BJ (cell line): ENCODE data around the gene QRFP. TPM values are rescaled to one million over a fixed set of nuclear protein-coding genes. Genes with fewer than 3 reads are reported as not detected.

Source experiments
- CTCF ChIA-PET: fragments of 350-600 bp; formaldehyde crosslinking; extraction: SDS; loops from one replicate; lab custom pipeline; 2021; ENCODE audit warnings: antibody characterized with exemption, inconsistent platforms; lab: Yijun Ruan, JAX
- POLR2A ChIA-PET: fragments of 300-600 bp; sonication (Branson Sonifier 250); formaldehyde crosslinking; extraction: SDS; loops from one replicate; lab custom pipeline; 2021; ENCODE audit warnings: antibody characterized with exemption; lab: Charles Lee
- DNase-seq: peaks from one replicate; pipeline ENCODE4 v3.0.0-alpha.2; 2011; ENCODE audit warnings: low read depth
- H3K27me3 ChIP-seq: 2 replicates; pipeline ENCODE4 v1.6.0; 2011; ENCODE audit warnings: low read length; ENCODE audit not compliant: control insufficient read depth, insufficient read depth
- H3K36me3 ChIP-seq: 2 replicates; pipeline ENCODE4 v1.5.1; 2011; ENCODE audit warnings: low read length; ENCODE audit not compliant: control insufficient read depth, insufficient read depth
- H3K4me3 ChIP-seq: 2 replicates; pipeline ENCODE4 v1.5.1; 2011; ENCODE audit warnings: low read depth, mild to moderate bottlenecking, control low read depth, low read length
- CTCF ChIP-seq: IDR thresholded peaks from 2 replicates; pipeline ENCODE4 v1.5.1; 2011; ENCODE audit warnings: low read depth, mild to moderate bottlenecking, control low read depth, inconsistent platforms, low read length, moderate library complexity; ENCODE audit not compliant: insufficient read depth
- polyA plus RNA-seq: library from polyadenylated mRNA; depleted of rRNA; stranded (reverse); fragments of >200 nt; gene quantifications from 2 replicates; pipeline ENCODE4 v1.2.3, GENCODE V29; 2011

The QRFP gene
- polyA plus RNA-seq, 1 experiment: not detected

GRCh38 chr9:130883479-130883878, 13.1 kb downstream of the QRFP start:
- ChIA-PET CTCF (interaction anchor here (1.4 to 2.1 kb wide), 4 partner anchors 13 to 183 kb away, joined by 3 to 7 read pairs (median 4); no protein-coding TSS in a partner anchor), POLR2A (no interaction called here)
- TF ChIP-seq CTCF: no peak
- Histone ChIP-seq H3K4me3 (no peak overlapping the region), H3K36me3 (peaks cover 68% of the 10 kb centered on the region), H3K27me3 (no peaks in the 10 kb centered on the region)
- no peak for DNase-seq

- DNase-seq: no peak
- POLR2A ChIA-PET: no interaction called here
- H3K4me3 ChIP-seq: no peak overlapping the region
- CTCF ChIA-PET: interaction anchor here (1.4 to 2.1 kb wide), 4 partner anchors 12 to 182 kb away, joined by 3 to 7 read pairs (median 4); no protein-coding TSS in a partner anchor
- peaks cover 67% of the 10 kb centered on the region for H3K36me3 ChIP-seq
- H3K27me3 ChIP-seq: no peaks in the 10 kb centered on the region
- no peak for TF ChIP-seq CTCF
Measured at GRCh38 chr9:130882696-130883225, 13.9 kb downstream of the QRFP start.

- DNase-seq: no peak
- peaks cover 60% of the 10 kb centered on the region for H3K36me3 ChIP-seq
- no peaks in the 10 kb centered on the region for H3K27me3 ChIP-seq
- no peak overlapping the region for H3K4me3 ChIP-seq
- no peak for TF ChIP-seq CTCF
- ChIA-PET CTCF (interaction anchor here (1.1 to 4.4 kb wide), 4 partner anchors 12 to 180 kb away, joined by 4 to 19 read pairs (median 4); no protein-coding TSS in a partner anchor), POLR2A (no interaction called here)
Measured at GRCh38 chr9:130881516-130881915, 15.1 kb downstream of the QRFP start.

- no peaks in the 10 kb centered on the region for H3K27me3 ChIP-seq
- POLR2A ChIA-PET: no interaction called here
- DNase-seq: no peak
- CTCF ChIA-PET: interaction anchor here (0.6 to 4.4 kb wide), 5 partner anchors 11 to 457 kb away, joined by 3 to 19 read pairs (median 4); no protein-coding TSS in a partner anchor
- TF ChIP-seq CTCF: no peak
- H3K4me3 ChIP-seq: no peak overlapping the region
- peaks cover 52% of the 10 kb centered on the region for H3K36me3 ChIP-seq
Measured at GRCh38 chr9:130880599-130881220, 15.9 kb downstream of the QRFP start.

- TF ChIP-seq CTCF: no peak
- ChIA-PET POLR2A (no interaction called here), CTCF (interaction anchor here (0.8 to 4.4 kb wide), 3 partner anchors 10 to 179 kb away, joined by 4 to 19 read pairs (median 4); no protein-coding TSS in a partner anchor)
- DNase-seq: no peak
- Histone ChIP-seq H3K4me3 (no peak overlapping the region), H3K36me3 (peaks cover 46% of the 10 kb centered on the region), H3K27me3 (no peaks in the 10 kb centered on the region)
Measured at GRCh38 chr9:130879863-130880411, 16.7 kb downstream of the QRFP start.
